ENCODE data around the gene HOXD10. TPM values are rescaled to one million over a fixed set of nuclear protein-coding genes. Genes with fewer than 3 reads are reported as not detected.

Gene HOXD10
- total RNA-seq, 1 experiment from 2014 or later = 88.6 TPM

- DNase-seq (ENCODE audit: low spot score) = peak; percentile 87
- POLR2A ChIA-PET (ENCODE audit: low non-redundant PET) = no interaction called here
- peaks cover 34% of the 10 kb centered on the region for H3K4me1 ChIP-seq (ENCODE audit: insufficient read depth, low read length, poor library complexity, severe bottlenecking)
- peaks cover 94% of the 10 kb centered on the region for H3K27me3 ChIP-seq (replicated peaks; ENCODE audit: insufficient read depth, low read depth, low read length, poor library complexity)
- BruUV-seq (replicated peaks) = no TSS peak
- no peaks in the 10 kb centered on the region for H3K9me3 ChIP-seq (ENCODE audit: low read depth, low read length, poor library complexity, severe bottlenecking)
- intact Hi-C loops (cut with micrococcal nuclease; ENCODE audit: unreplicated experiment) = loop anchor here (2.0 to 5.0 kb wide), 3 partner anchors 78 to 968 kb away; partner anchors contain the start of gene LNPK
- H3K36me3 ChIP-seq (ENCODE audit: insufficient read depth, low read length, poor library complexity, severe bottlenecking) = no peaks in the 10 kb centered on the region
- TF ChIP-seq EZH2 (IDR thresholded peaks at IDR 0.05; ENCODE audit: borderline replicate concordance, low read depth, low read length, poor library complexity, severe bottlenecking) (no peak), CTCF (conservative IDR thresholded peaks at IDR 0.05; ENCODE audit: low read depth, low read length) (peak; percentile 91)
- CTCF ChIA-PET = interaction anchor here (1.5 to 2.2 kb wide), 2 partner anchors 390 to 713 kb away, joined by 6 read pairs; no protein-coding TSS in a partner anchor
- H3K4me3 ChIP-seq (ENCODE audit: low read depth, low read length, poor library complexity, severe bottlenecking) = peak overlapping the region; percentile 36
- no peak overlapping the region for H3K27ac ChIP-seq (ENCODE audit: low read depth, low read length, poor library complexity, severe bottlenecking)
Observed at GRCh38 chr2:176079831-176080539, 36.6 kb upstream of the HOXD10 start.

GRCh38 chr2:176080540-176081375 is 35.8 kb upstream of the HOXD10 start:
- CTCF ChIA-PET = interaction anchor here (1.5 to 2.2 kb wide), 2 partner anchors 390 to 714 kb away, joined by 6 read pairs; no protein-coding TSS in a partner anchor
- Histone ChIP-seq H3K36me3 (ENCODE audit: insufficient read depth, low read length, poor library complexity, severe bottlenecking) (no peaks in the 10 kb centered on the region), H3K27ac (ENCODE audit: low read depth, low read length, poor library complexity, severe bottlenecking) (no peak overlapping the region), H3K27me3 (replicated peaks; ENCODE audit: insufficient read depth, low read depth, low read length, poor library complexity) (peaks cover 94% of the 10 kb centered on the region), H3K4me3 (ENCODE audit: low read depth, low read length, poor library complexity, severe bottlenecking) (peak overlapping the region; percentile 36), H3K4me1 (ENCODE audit: insufficient read depth, low read length, poor library complexity, severe bottlenecking) (peaks cover 41% of the 10 kb centered on the region), H3K9me3 (ENCODE audit: low read depth, low read length, poor library complexity, severe bottlenecking) (no peaks in the 10 kb centered on the region)
- peak; percentile 72 for DNase-seq (ENCODE audit: low spot score)
- TF ChIP-seq EZH2 (IDR thresholded peaks at IDR 0.05; ENCODE audit: borderline replicate concordance, low read depth, low read length, poor library complexity, severe bottlenecking) = no peak
- no peak for TF ChIP-seq CTCF (conservative IDR thresholded peaks at IDR 0.05; ENCODE audit: low read depth, low read length)
- BruUV-seq (replicated peaks) = no TSS peak
- POLR2A ChIA-PET (ENCODE audit: low non-redundant PET) = no interaction called here
- intact Hi-C loops (cut with micrococcal nuclease; ENCODE audit: unreplicated experiment) = loop anchor here (2.0 to 5.0 kb wide), 3 partner anchors 78 to 968 kb away; partner anchors contain the start of gene LNPK

GRCh38 chr2:176081376-176081836 is 35.2 kb upstream of the HOXD10 start:
- DNase-seq (ENCODE audit: low spot score) = no peak
- peak overlapping the region; percentile 36 for H3K4me3 ChIP-seq (ENCODE audit: low read depth, low read length, poor library complexity, severe bottlenecking)
- TF ChIP-seq EZH2 (IDR thresholded peaks at IDR 0.05; ENCODE audit: borderline replicate concordance, low read depth, low read length, poor library complexity, severe bottlenecking) = no peak
- no peak for TF ChIP-seq CTCF (conservative IDR thresholded peaks at IDR 0.05; ENCODE audit: low read depth, low read length)
- H3K36me3 ChIP-seq (ENCODE audit: insufficient read depth, low read length, poor library complexity, severe bottlenecking) = no peaks in the 10 kb centered on the region
- H3K9me3 ChIP-seq (ENCODE audit: low read depth, low read length, poor library complexity, severe bottlenecking) = no peaks in the 10 kb centered on the region
- intact Hi-C loops (cut with micrococcal nuclease; ENCODE audit: unreplicated experiment) = loop anchor here (2.0 to 5.0 kb wide), 3 partner anchors 79 to 969 kb away; partner anchors contain the start of gene LNPK
- H3K27me3 ChIP-seq (replicated peaks; ENCODE audit: insufficient read depth, low read depth, low read length, poor library complexity) = peaks cover 90% of the 10 kb centered on the region
- H3K4me1 ChIP-seq (ENCODE audit: insufficient read depth, low read length, poor library complexity, severe bottlenecking) = peaks cover 41% of the 10 kb centered on the region
- BruUV-seq (replicated peaks) = no TSS peak
- H3K27ac ChIP-seq (ENCODE audit: low read depth, low read length, poor library complexity, severe bottlenecking) = no peak overlapping the region
- POLR2A ChIA-PET (ENCODE audit: low non-redundant PET) = no interaction called here
- CTCF ChIA-PET = no interaction called here
